Psoas muscle (tissue), 8 donors: ENCODE measurements around the gene AJAP1. TPM values are rescaled to one million over a fixed set of nuclear protein-coding genes. Genes with fewer than 3 reads are reported as not detected.
"Not testable (repeated sequence)": the region's sequence is repeated elsewhere in the genome, so short reads cannot be mapped to it uniquely, and the experiment has no call there.

Experiments
- ATAC-seq, 4 donors: fragments of 200-7000 bp; cut with Tn5 transposase; one replicate each; pipeline ENCODE4 v1.9.1; 2020; ENCODE audit warnings: moderate library complexity in 3 of 4, mild to moderate bottlenecking in 2 of 4
- DNase-seq, 2 donors: peaks; one replicate each; pipeline ENCODE4 v3.0.0-alpha.2; 2020
- H3K27ac ChIP-seq: fragments of 200-600 bp; one replicate; pipeline ENCODE4 v1.8.0; 2022
- H3K27me3 ChIP-seq, 3 donors: fragments of 200-600 bp in 1 of 3; one replicate each; pipeline versions ENCODE4 v1.6.1 to v1.8.0; 2013 to 2022; ENCODE audit warnings: low read length in 2 of 3, mild to moderate bottlenecking in 2 of 3, moderate library complexity in 1 of 3; ENCODE audit not compliant: insufficient read depth in 3 of 3
- H3K36me3 ChIP-seq, 2 donors: fragments of 200-600 bp in 1 of 2; one replicate each; pipeline versions ENCODE4 v1.6.1 to v1.8.0; 2013 to 2022; ENCODE audit warnings: low read depth in 1 of 2, mild to moderate bottlenecking in 1 of 2, moderate library complexity in 1 of 2; ENCODE audit not compliant: insufficient read depth in 1 of 2
- H3K4me1 ChIP-seq: fragments of 200-600 bp; one replicate; pipeline ENCODE4 v1.8.0; 2022
- H3K4me3 ChIP-seq: fragments of 200-600 bp; one replicate; pipeline ENCODE4 v1.8.0; 2022; ENCODE audit warnings: mild to moderate bottlenecking
- H3K9me3 ChIP-seq: fragments of 200-600 bp; one replicate; pipeline ENCODE4 v1.8.0; 2022
- CTCF ChIP-seq: fragments of 200-600 bp; IDR thresholded peaks from one replicate; pipeline ENCODE4 v1.8.0; 2022; ENCODE audit warnings: antibody characterized with exemption
- WGBS, 3 donors: extraction: QIAGEN DNeasy Blood & Tissue Kit; methylation state at CpG; one replicate each; pipeline versions ENCODE4 v1.1.6 to v1.1.7; 2013; 5-methylcytosine and 5-hydroxymethylcytosine counted together
- intact Hi-C, 2 donors: fragments of 100-400 bp; cut with DNase I; formaldehyde crosslinking; loops; one replicate each; pipeline versions ENCODE4 v1.11.0 to v1.14.2; 2022
- polyA plus RNA-seq, 3 donors: library from polyadenylated mRNA; stranded (reverse); fragments of 200-250 nt; gene quantifications; one replicate each; pipeline ENCODE4 v1.2.3, GENCODE V29; 2013
- total RNA-seq, 4 donors: library from RNA; stranded (reverse); fragmentation: NEBNext Ultra II Directional in 2 of 4; extraction: Animal tissue kit (Norgen Biotek cat#: 25700) in 2 of 4; gene quantifications; one replicate each; pipeline versions ENCODE4 v1.2.1 to v1.2.4, GENCODE V29; 2021 to 2023
- donor health status: healthy with polysubstance abuse.
- donor health status: DM: no; HTN: no; CAD: no; lungs with moderate emphysema.
- donor health status: Bipolar disorder and iron deficiency.
- donor health status: healthy.
- donor health status: DM: yes; HTN: yes; CAD: no.
- donor health status: DM: no; HTN: no; CAD: no.
- donor health status: DM: no; HTN: no; CAD: no.
- donor health status: DM: yes; HTN: yes; CAD: no.

AJAP1 gene
- total and polyA plus RNA-seq, 7 donors, result under 0.01 to 1.4 (median 0.07) TPM

GRCh38 chr1:4662168-4662567, 7.8 kb downstream of the AJAP1 start:
- ATAC-seq (no peak), DNase-seq (no peak)
- Histone ChIP-seq H3K36me3 (no peaks in the 10 kb centered on the region), H3K27me3 (peaks cover 4 to 29% (median 14%) of the 10 kb centered on the region in 3 donors), H3K4me1 (no peaks in the 10 kb centered on the region), H3K27ac (no peak overlapping the region), H3K9me3 (no peaks in the 10 kb centered on the region), H3K4me3 (no peak overlapping the region)
- intact Hi-C loops, result no loop called here
- no peak for TF ChIP-seq CTCF
- 87 to 92% (median 89%) methylated on average over 13 of the region's 13 CpGs for WGBS, 3 donors

GRCh38 chr1:4662723-4663122, 8.3 kb downstream of the AJAP1 start:
- Histone ChIP-seq H3K36me3 (no peaks in the 10 kb centered on the region), H3K27ac (no peak overlapping the region), H3K4me1 (no peaks in the 10 kb centered on the region), H3K4me3 (no peak overlapping the region), H3K27me3 (peaks cover 4 to 24% (median 14%) of the 10 kb centered on the region in 3 donors), H3K9me3 (no peaks in the 10 kb centered on the region)
- intact Hi-C loops, result no loop called here
- ATAC-seq, result no peak
- DNase-seq, result no peak
- 85 to 91% (median 87%) methylated on average over 7 of the region's 7 CpGs for WGBS, 3 donors
- TF ChIP-seq CTCF, result no peak

GRCh38 chr1:4664095-4664494, 9.7 kb downstream of the AJAP1 start:
- DNase-seq (no peak), ATAC-seq (no peak)
- WGBS, 3 donors, result 35 to 64% (median 48%) methylated on average over 5 of the region's 5 CpGs
- H3K4me3 ChIP-seq, result no peak overlapping the region
- TF ChIP-seq CTCF, result no peak
- no peaks in the 10 kb centered on the region for H3K9me3 ChIP-seq
- H3K4me1 ChIP-seq, result no peaks in the 10 kb centered on the region
- intact Hi-C loops, result no loop called here
- no peaks in the 10 kb centered on the region for H3K36me3 ChIP-seq
- H3K27ac ChIP-seq, result no peak overlapping the region
- H3K27me3 ChIP-seq, result peaks cover 2 to 10% (median 8%) of the 10 kb centered on the region in 3 donors

- WGBS, 3 donors, result 68% methylated on average over 8 of the region's 8 CpGs
- H3K9me3 ChIP-seq, result no peaks in the 10 kb centered on the region
- H3K27ac ChIP-seq, result no peak overlapping the region
- peaks cover 0 to 8% (median 6%) of the 10 kb centered on the region in 3 donors for H3K27me3 ChIP-seq
- H3K4me3 ChIP-seq, result no peak overlapping the region
- H3K36me3 ChIP-seq, result no peaks in the 10 kb centered on the region
- no peaks in the 10 kb centered on the region for H3K4me1 ChIP-seq
- TF ChIP-seq CTCF, result no peak
- ATAC-seq (no peak), DNase-seq (peak in 1 of 2 donors; percentile 8)
- intact Hi-C loops, result no loop called here
Measured at GRCh38 chr1:4664606-4665005, 10.2 kb downstream of the AJAP1 start.

GRCh38 chr1:4665456-4665855, 11.0 kb downstream of the AJAP1 start:
- Histone ChIP-seq H3K4me1 (no peaks in the 10 kb centered on the region), H3K27ac (no peak overlapping the region), H3K27me3 (peaks cover 0 to 8% (median 0%) of the 10 kb centered on the region in 3 donors), H3K9me3 (no peaks in the 10 kb centered on the region), H3K36me3 (no peaks in the 10 kb centered on the region), H3K4me3 (no peak overlapping the region)
- ATAC-seq (no peak), DNase-seq (peak in 1 of 2 donors; percentile 18)
- intact Hi-C loops, result no loop called here
- 81 to 86% (median 84%) methylated on average over 9 of the region's 9 CpGs for WGBS, 3 donors
- no peak for TF ChIP-seq CTCF

- peak in 1 of 2 donors; percentile 28 for DNase-seq
- H3K27me3 ChIP-seq, H3K9me3 ChIP-seq, H3K36me3 ChIP-seq, H3K27ac ChIP-seq, ATAC-seq, intact Hi-C loops, H3K4me3 ChIP-seq, H3K4me1 ChIP-seq: not testable (repeated sequence)
- WGBS, 3 donors, result 85 to 98% (median 90%) methylated on average over 19 of the region's 19 CpGs
Measured at GRCh38 chr1:4666683-4667082, 12.3 kb downstream of the AJAP1 start.
